Measurements from ENCODE around the gene URB2.
A peak's percentile ranks its signal among the peaks of the same experiment; 100 is the strongest.
"Not testable (repeated sequence)": the region's sequence is repeated elsewhere in the genome, so short reads cannot be mapped to it uniquely, and the experiment has no call there.

The URB2 gene

GRCh38 chr1:229594227-229595008 is 31.6 kb upstream of the URB2 start:
- H3K4me1 ChIP-seq (ENCODE audit: control insufficient read depth, insufficient read depth, low read length): peaks cover 12% of the 10 kb centered on the region
- peaks cover 15 to 22% of the 10 kb centered on the region in 2 donors for H3K36me3 ChIP-seq (ENCODE audit: control insufficient read depth in 2 of 2, insufficient read depth in 2 of 2, low read length in 2 of 2)
- H3K4me3 ChIP-seq (ENCODE audit: low read length in 2 of 2): no peak overlapping the region
- H3K27me3 ChIP-seq (ENCODE audit: control insufficient read depth in 1 of 2, insufficient read depth in 2 of 2, low read length in 2 of 2): no peaks in the 10 kb centered on the region
- H3K9ac ChIP-seq (ENCODE audit: low read length in 2 of 2): no peak overlapping the region
- no peaks in the 10 kb centered on the region for H3K9me3 ChIP-seq (ENCODE audit: control insufficient read depth in 2 of 2, low read length in 2 of 2)
- H3K27ac ChIP-seq (ENCODE audit: low read length): no peak overlapping the region

GRCh38 chr1:229595876-229596275 is 30.2 kb upstream of the URB2 start:
- peak overlapping the region; percentile 1 for H3K27ac ChIP-seq (ENCODE audit: low read length)
- not testable (repeated sequence) for H3K9me3 ChIP-seq (ENCODE audit: control insufficient read depth in 2 of 2, low read length in 2 of 2); H3K27me3 ChIP-seq (ENCODE audit: control insufficient read depth in 1 of 2, insufficient read depth in 2 of 2, low read length in 2 of 2); H3K4me3 ChIP-seq (ENCODE audit: low read length in 2 of 2); H3K9ac ChIP-seq (ENCODE audit: low read length in 2 of 2)
- peaks cover 18 to 26% of the 10 kb centered on the region in 2 donors for H3K36me3 ChIP-seq (ENCODE audit: control insufficient read depth in 2 of 2, insufficient read depth in 2 of 2, low read length in 2 of 2)
- peaks cover 12% of the 10 kb centered on the region for H3K4me1 ChIP-seq (ENCODE audit: control insufficient read depth, insufficient read depth, low read length)

- H3K27ac ChIP-seq (ENCODE audit: low read length): peak overlapping the region; percentile 73
- no peaks in the 10 kb centered on the region for H3K9me3 ChIP-seq (ENCODE audit: control insufficient read depth in 2 of 2, low read length in 2 of 2)
- peaks cover 12% of the 10 kb centered on the region for H3K4me1 ChIP-seq (ENCODE audit: control insufficient read depth, insufficient read depth, low read length)
- H3K4me3 ChIP-seq (ENCODE audit: low read length in 2 of 2): peak overlapping the region in 1 of 2 donors; percentile 54
- H3K27me3 ChIP-seq (ENCODE audit: control insufficient read depth in 1 of 2, insufficient read depth in 2 of 2, low read length in 2 of 2): no peaks in the 10 kb centered on the region
- peaks cover 31 to 34% of the 10 kb centered on the region in 2 donors for H3K36me3 ChIP-seq (ENCODE audit: control insufficient read depth in 2 of 2, insufficient read depth in 2 of 2, low read length in 2 of 2)
- H3K9ac ChIP-seq (ENCODE audit: low read length in 2 of 2): peak overlapping the region in 1 of 2 donors; percentile 58
Observed at GRCh38 chr1:229596925-229597699, 28.9 kb upstream of the URB2 start.

GRCh38 chr1:229597877-229598276 is 28.2 kb upstream of the URB2 start:
- H3K4me3 ChIP-seq (ENCODE audit: low read length in 2 of 2): peak overlapping the region in 1 of 2 donors; percentile 54
- no peaks in the 10 kb centered on the region for H3K9me3 ChIP-seq (ENCODE audit: control insufficient read depth in 2 of 2, low read length in 2 of 2)
- no peaks in the 10 kb centered on the region for H3K27me3 ChIP-seq (ENCODE audit: control insufficient read depth in 1 of 2, insufficient read depth in 2 of 2, low read length in 2 of 2)
- H3K9ac ChIP-seq (ENCODE audit: low read length in 2 of 2): peak overlapping the region in 1 of 2 donors; percentile 58
- H3K4me1 ChIP-seq (ENCODE audit: control insufficient read depth, insufficient read depth, low read length): peaks cover 12% of the 10 kb centered on the region
- H3K27ac ChIP-seq (ENCODE audit: low read length): peak overlapping the region; percentile 73
- peaks cover 35 to 36% of the 10 kb centered on the region in 2 donors for H3K36me3 ChIP-seq (ENCODE audit: control insufficient read depth in 2 of 2, insufficient read depth in 2 of 2, low read length in 2 of 2)

GRCh38 chr1:229599218-229599954 is 26.7 kb upstream of the URB2 start:
- Histone ChIP-seq H3K4me3 (ENCODE audit: low read length in 2 of 2) (no peak overlapping the region), H3K36me3 (ENCODE audit: control insufficient read depth in 2 of 2, insufficient read depth in 2 of 2, low read length in 2 of 2) (peaks cover 29 to 30% of the 10 kb centered on the region in 2 donors), H3K9me3 (ENCODE audit: control insufficient read depth in 2 of 2, low read length in 2 of 2) (no peaks in the 10 kb centered on the region), H3K27ac (ENCODE audit: low read length) (no peak overlapping the region), H3K4me1 (ENCODE audit: control insufficient read depth, insufficient read depth, low read length) (peaks cover 12% of the 10 kb centered on the region), H3K9ac (ENCODE audit: low read length in 2 of 2) (no peak overlapping the region), H3K27me3 (ENCODE audit: control insufficient read depth in 1 of 2, insufficient read depth in 2 of 2, low read length in 2 of 2) (no peaks in the 10 kb centered on the region)

- Histone ChIP-seq H3K27ac (ENCODE audit: low read length) (no peak overlapping the region), H3K4me1 (ENCODE audit: control insufficient read depth, insufficient read depth, low read length) (peaks cover 12% of the 10 kb centered on the region), H3K36me3 (ENCODE audit: control insufficient read depth in 2 of 2, insufficient read depth in 2 of 2, low read length in 2 of 2) (peaks cover 26 to 29% of the 10 kb centered on the region in 2 donors), H3K27me3 (ENCODE audit: control insufficient read depth in 1 of 2, insufficient read depth in 2 of 2, low read length in 2 of 2) (no peaks in the 10 kb centered on the region), H3K9ac (ENCODE audit: low read length in 2 of 2) (no peak overlapping the region), H3K9me3 (ENCODE audit: control insufficient read depth in 2 of 2, low read length in 2 of 2) (no peaks in the 10 kb centered on the region), H3K4me3 (ENCODE audit: low read length in 2 of 2) (no peak overlapping the region)
Observed at GRCh38 chr1:229600229-229600628, 25.8 kb upstream of the URB2 start.

- Histone ChIP-seq H3K27me3 (ENCODE audit: control insufficient read depth in 1 of 2, insufficient read depth in 2 of 2, low read length in 2 of 2) (no peaks in the 10 kb centered on the region), H3K4me3 (ENCODE audit: low read length in 2 of 2) (no peak overlapping the region), H3K4me1 (ENCODE audit: control insufficient read depth, insufficient read depth, low read length) (no peaks in the 10 kb centered on the region), H3K36me3 (ENCODE audit: control insufficient read depth in 2 of 2, insufficient read depth in 2 of 2, low read length in 2 of 2) (peaks cover 36% of the 10 kb centered on the region in 2 donors), H3K9me3 (ENCODE audit: control insufficient read depth in 2 of 2, low read length in 2 of 2) (no peaks in the 10 kb centered on the region), H3K27ac (ENCODE audit: low read length) (no peak overlapping the region), H3K9ac (ENCODE audit: low read length in 2 of 2) (no peak overlapping the region)
Observed at GRCh38 chr1:229603371-229604005, 22.6 kb upstream of the URB2 start.

GRCh38 chr1:229607370-229607769 is 18.7 kb upstream of the URB2 start:
- Histone ChIP-seq H3K27ac (ENCODE audit: low read length) (no peak overlapping the region), H3K4me1 (ENCODE audit: control insufficient read depth, insufficient read depth, low read length) (no peaks in the 10 kb centered on the region), H3K9ac (ENCODE audit: low read length in 2 of 2) (no peak overlapping the region), H3K27me3 (ENCODE audit: control insufficient read depth in 1 of 2, insufficient read depth in 2 of 2, low read length in 2 of 2) (no peaks in the 10 kb centered on the region), H3K36me3 (ENCODE audit: control insufficient read depth in 2 of 2, insufficient read depth in 2 of 2, low read length in 2 of 2) (peaks cover 48 to 53% of the 10 kb centered on the region in 2 donors), H3K4me3 (ENCODE audit: low read length in 2 of 2) (no peak overlapping the region), H3K9me3 (ENCODE audit: control insufficient read depth in 2 of 2, low read length in 2 of 2) (no peaks in the 10 kb centered on the region)

- no peaks in the 10 kb centered on the region for H3K4me1 ChIP-seq (ENCODE audit: control insufficient read depth, insufficient read depth, low read length)
- H3K4me3 ChIP-seq (ENCODE audit: low read length in 2 of 2): no peak overlapping the region
- no peaks in the 10 kb centered on the region for H3K9me3 ChIP-seq (ENCODE audit: control insufficient read depth in 2 of 2, low read length in 2 of 2)
- no peak overlapping the region for H3K27ac ChIP-seq (ENCODE audit: low read length)
- H3K27me3 ChIP-seq (ENCODE audit: control insufficient read depth in 1 of 2, insufficient read depth in 2 of 2, low read length in 2 of 2): no peaks in the 10 kb centered on the region
- H3K36me3 ChIP-seq (ENCODE audit: control insufficient read depth in 2 of 2, insufficient read depth in 2 of 2, low read length in 2 of 2): peaks cover 50 to 55% of the 10 kb centered on the region in 2 donors
- no peak overlapping the region for H3K9ac ChIP-seq (ENCODE audit: low read length in 2 of 2)
Observed at GRCh38 chr1:229608590-229608989, 17.5 kb upstream of the URB2 start.

GRCh38 chr1:229613938-229614337 is 12.1 kb upstream of the URB2 start:
- H3K4me3 ChIP-seq (ENCODE audit: low read length in 2 of 2): no peak overlapping the region
- H3K36me3 ChIP-seq (ENCODE audit: control insufficient read depth in 2 of 2, insufficient read depth in 2 of 2, low read length in 2 of 2): peaks cover 42 to 46% of the 10 kb centered on the region in 2 donors
- H3K27ac ChIP-seq (ENCODE audit: low read length): no peak overlapping the region
- H3K9ac ChIP-seq (ENCODE audit: low read length in 2 of 2): no peak overlapping the region
- H3K4me1 ChIP-seq (ENCODE audit: control insufficient read depth, insufficient read depth, low read length): no peaks in the 10 kb centered on the region
- no peaks in the 10 kb centered on the region for H3K9me3 ChIP-seq (ENCODE audit: control insufficient read depth in 2 of 2, low read length in 2 of 2)
- H3K27me3 ChIP-seq (ENCODE audit: control insufficient read depth in 1 of 2, insufficient read depth in 2 of 2, low read length in 2 of 2): no peaks in the 10 kb centered on the region
